Measurements from ENCODE around the gene NR2F1-AS1. TPM values are rescaled to one million over a fixed set of nuclear protein-coding genes. Genes with fewer than 3 reads are reported as not detected.

Gene NR2F1-AS1
- polyA plus RNA-seq, 3 donors: not detected

- H3K36me3 ChIP-seq (replicated peaks in 1 of 2; ENCODE audit: control insufficient read depth in 1 of 2, insufficient read depth in 2 of 2, low read length in 2 of 2): no peaks in the 10 kb centered on the region
- peaks cover 53 to 82% of the 10 kb centered on the region in 2 donors for H3K27me3 ChIP-seq (ENCODE audit: control insufficient read depth in 2 of 2, insufficient read depth in 2 of 2, low read length in 2 of 2)
- no peak overlapping the region for H3K4me2 ChIP-seq (replicated peaks; ENCODE audit: extremely low read depth, low read length, poor library complexity, severe bottlenecking)
- H3K9me3 ChIP-seq (replicated peaks in 1 of 2; ENCODE audit: control insufficient read depth in 1 of 2, insufficient read depth in 1 of 2, low read length in 2 of 2): peaks cover 5 to 31% of the 10 kb centered on the region in 2 donors
- Mint-ChIP-seq H3K27ac (no peak overlapping the region), H3K27me3 (ENCODE audit: low read depth in 3 of 3) (peaks cover 46 to 64% (median 50%) of the 10 kb centered on the region in 3 donors), H3K4me1 (peaks cover 19% of the 10 kb centered on the region), H3K9me3 (peaks cover 0 to 18% (median 15%) of the 10 kb centered on the region in 7 donors), H3K4me3 (no peak overlapping the region), H3K36me3 (peaks cover under 1 to 3% of the 10 kb centered on the region in 2 donors)
- no peak for TF ChIP-seq CTCF (IDR thresholded peaks at IDR 0.05)
- no CpG with 5 or more reads among the region's 1 CpG for WGBS (ENCODE audit: insufficient coverage)
- H3K4me3 ChIP-seq (replicated peaks in 1 of 3; ENCODE audit: low read depth in 2 of 3, low read length in 3 of 3): no peak overlapping the region
- DNase-seq: no peak
- H3K27ac ChIP-seq (ENCODE audit: low read depth in 1 of 2, low read length in 2 of 2): no peak overlapping the region
- no peaks in the 10 kb centered on the region for H4K20me1 ChIP-seq (ENCODE audit: insufficient read depth, low read length)
- intact Hi-C loops (cut with micrococcal nuclease): no loop called here
- no peak overlapping the region for H3K9ac ChIP-seq (ENCODE audit: insufficient read depth, low read length, poor library complexity, severe bottlenecking)
- H3K79me2 ChIP-seq (ENCODE audit: insufficient read depth, low read length): no peaks in the 10 kb centered on the region
- H3K4me1 ChIP-seq (ENCODE audit: control insufficient read depth in 1 of 2, insufficient read depth in 2 of 2, low read length in 2 of 2): peaks cover 12% of the 10 kb centered on the region in 2 donors
- no peak overlapping the region for H2AFZ ChIP-seq (ENCODE audit: insufficient read depth, low read depth, low read length, poor library complexity, severe bottlenecking)
Observed at GRCh38 chr5:93567424-93567823, 13.6 kb downstream of the NR2F1-AS1 start.

GRCh38 chr5:93566091-93566490 is 14.9 kb downstream of the NR2F1-AS1 start:
- peaks cover 3 to 19% of the 10 kb centered on the region in 2 donors for H3K9me3 ChIP-seq (replicated peaks in 1 of 2; ENCODE audit: control insufficient read depth in 1 of 2, insufficient read depth in 1 of 2, low read length in 2 of 2)
- no peak overlapping the region for H3K9ac ChIP-seq (ENCODE audit: insufficient read depth, low read length, poor library complexity, severe bottlenecking)
- H2AFZ ChIP-seq (ENCODE audit: insufficient read depth, low read depth, low read length, poor library complexity, severe bottlenecking): no peak overlapping the region
- no peak overlapping the region for H3K27ac ChIP-seq (ENCODE audit: low read depth in 1 of 2, low read length in 2 of 2)
- Mint-ChIP-seq H3K4me1 (peaks cover 9% of the 10 kb centered on the region), H3K27ac (no peak overlapping the region), H3K4me3 (no peak overlapping the region), H3K27me3 (ENCODE audit: low read depth in 3 of 3) (peaks cover 35 to 55% (median 38%) of the 10 kb centered on the region in 3 donors), H3K36me3 (peaks cover 0 to under 1% of the 10 kb centered on the region in 2 donors), H3K9me3 (peaks cover 0 to 17% (median 9%) of the 10 kb centered on the region in 7 donors)
- peaks cover 41 to 71% of the 10 kb centered on the region in 2 donors for H3K27me3 ChIP-seq (ENCODE audit: control insufficient read depth in 2 of 2, insufficient read depth in 2 of 2, low read length in 2 of 2)
- no peak overlapping the region for H3K4me3 ChIP-seq (replicated peaks in 1 of 3; ENCODE audit: low read depth in 2 of 3, low read length in 3 of 3)
- peaks cover 11% of the 10 kb centered on the region in 2 donors for H3K4me1 ChIP-seq (ENCODE audit: control insufficient read depth in 1 of 2, insufficient read depth in 2 of 2, low read length in 2 of 2)
- H3K4me2 ChIP-seq (replicated peaks; ENCODE audit: extremely low read depth, low read length, poor library complexity, severe bottlenecking): no peak overlapping the region
- H3K79me2 ChIP-seq (ENCODE audit: insufficient read depth, low read length): no peaks in the 10 kb centered on the region
- intact Hi-C loops (cut with micrococcal nuclease): no loop called here
- no peak for TF ChIP-seq CTCF (IDR thresholded peaks at IDR 0.05)
- no peaks in the 10 kb centered on the region for H4K20me1 ChIP-seq (ENCODE audit: insufficient read depth, low read length)
- DNase-seq: no peak
- H3K36me3 ChIP-seq (replicated peaks in 1 of 2; ENCODE audit: control insufficient read depth in 1 of 2, insufficient read depth in 2 of 2, low read length in 2 of 2): no peaks in the 10 kb centered on the region
